ENCODE measurements around the gene XXYLT1.

XXYLT1 gene

DNA sequence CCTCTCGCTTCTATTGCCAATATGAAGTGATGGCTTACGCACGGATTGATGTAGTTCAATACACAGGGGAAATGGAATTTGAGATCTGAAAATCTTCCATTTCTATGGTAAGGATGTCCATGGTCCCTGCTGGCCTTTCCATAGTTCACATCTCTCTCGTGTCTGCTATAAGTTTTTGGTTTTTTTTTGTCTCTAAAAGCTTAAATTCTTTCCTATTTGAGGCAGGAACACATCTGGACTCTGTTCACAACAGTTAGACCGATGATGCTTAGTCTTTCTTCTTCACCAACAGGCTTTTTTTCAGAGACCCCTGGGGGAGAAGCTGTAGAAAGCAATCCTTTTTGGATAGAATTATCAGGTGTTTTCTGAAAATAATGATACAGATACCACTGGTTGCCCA, 108.1 kb downstream of the XXYLT1 start:
- H3K9ac ChIP-seq (ENCODE audit: low read depth, low read length): no peak overlapping the region
- H3K36me3 ChIP-seq (ENCODE audit: control insufficient read depth, insufficient read depth, low read length): no peaks in the 10 kb centered on the region
- no peaks in the 10 kb centered on the region for H3K4me1 ChIP-seq (ENCODE audit: control insufficient read depth, insufficient read depth, low read length)

DNA sequence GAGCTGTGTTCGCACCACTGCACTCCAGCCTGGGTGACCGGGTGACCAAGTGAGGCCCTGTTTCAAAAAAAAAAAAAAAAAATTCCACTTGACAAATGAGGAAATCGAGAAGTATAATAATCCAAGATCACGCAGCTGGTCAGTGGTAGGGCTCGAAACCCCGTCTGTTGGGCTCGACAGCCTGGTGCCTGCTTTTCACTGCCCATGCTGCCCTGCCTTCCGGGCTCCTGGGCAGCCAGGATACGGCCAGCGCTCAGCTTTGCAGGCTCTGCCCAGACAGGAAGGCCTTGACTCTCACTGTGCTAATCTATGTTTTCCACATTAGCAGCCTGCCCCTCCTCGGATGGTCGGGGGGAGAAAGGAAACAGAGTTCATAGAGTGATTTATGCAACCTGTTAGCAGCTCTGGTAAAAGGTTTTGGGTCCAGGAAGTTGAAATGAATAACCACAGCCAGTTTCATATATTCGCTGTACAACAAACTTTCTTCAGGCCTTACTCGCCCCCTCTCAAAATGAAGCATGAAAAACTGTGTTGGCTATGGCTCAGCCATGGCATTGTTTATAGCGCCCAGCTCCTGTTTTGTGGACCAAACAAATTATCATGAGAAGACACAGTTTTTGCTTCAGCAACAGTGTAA, 108.8 kb downstream of the XXYLT1 start:
- Histone ChIP-seq H3K36me3 (ENCODE audit: control insufficient read depth, insufficient read depth, low read length) (no peaks in the 10 kb centered on the region), H3K4me1 (ENCODE audit: control insufficient read depth, insufficient read depth, low read length) (no peaks in the 10 kb centered on the region), H3K27me3 (ENCODE audit: control insufficient read depth, insufficient read depth, low read length) (no peaks in the 10 kb centered on the region), H3K4me3 (ENCODE audit: low read depth, low read length) (no peak overlapping the region), H3K9me3 (ENCODE audit: control insufficient read depth, insufficient read depth, low read length) (no peaks in the 10 kb centered on the region), H3K9ac (ENCODE audit: low read depth, low read length) (no peak overlapping the region)

More for the DNA sequence above, 108.1 kb downstream of the XXYLT1 start:
- Histone ChIP-seq H3K9me3 (ENCODE audit: control insufficient read depth, insufficient read depth, low read length) (no peaks in the 10 kb centered on the region), H3K27me3 (ENCODE audit: control insufficient read depth, insufficient read depth, low read length) (no peaks in the 10 kb centered on the region), H3K4me3 (ENCODE audit: low read depth, low read length) (no peak overlapping the region)

DNA sequence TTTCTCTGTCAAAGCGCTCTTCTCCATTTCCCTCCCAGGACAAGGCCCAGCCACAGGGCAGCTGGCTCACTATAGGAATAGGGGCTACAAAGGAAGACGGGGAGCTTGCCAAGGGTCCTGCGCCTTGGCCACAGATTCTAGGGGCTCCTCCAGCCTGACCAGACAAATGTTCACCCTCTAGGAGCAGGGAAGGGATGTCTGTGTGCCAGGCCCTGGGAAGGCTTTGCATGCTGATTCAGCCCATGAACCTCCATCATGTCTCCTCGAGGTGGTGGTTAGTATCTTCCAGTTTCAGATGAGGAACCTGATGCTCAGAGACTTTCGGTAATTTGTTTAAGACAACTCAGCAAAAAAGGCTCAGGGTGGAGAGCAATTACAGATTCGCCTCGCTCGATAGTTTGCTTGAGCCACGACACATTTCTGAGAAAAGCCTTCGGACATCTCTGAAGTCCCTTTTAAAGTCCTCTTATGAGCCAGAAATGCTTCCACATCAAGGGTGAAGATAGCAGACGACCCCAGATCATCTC, 110.0 kb downstream of the XXYLT1 start:
- no peak overlapping the region for H3K4me3 ChIP-seq (ENCODE audit: low read depth, low read length)
- no peaks in the 10 kb centered on the region for H3K36me3 ChIP-seq (ENCODE audit: control insufficient read depth, insufficient read depth, low read length)
- H3K27me3 ChIP-seq (ENCODE audit: control insufficient read depth, insufficient read depth, low read length): no peaks in the 10 kb centered on the region
- no peak overlapping the region for H3K9ac ChIP-seq (ENCODE audit: low read depth, low read length)
- peaks cover 1% of the 10 kb centered on the region for H3K4me1 ChIP-seq (ENCODE audit: control insufficient read depth, insufficient read depth, low read length)
- H3K9me3 ChIP-seq (ENCODE audit: control insufficient read depth, insufficient read depth, low read length): no peaks in the 10 kb centered on the region

DNA sequence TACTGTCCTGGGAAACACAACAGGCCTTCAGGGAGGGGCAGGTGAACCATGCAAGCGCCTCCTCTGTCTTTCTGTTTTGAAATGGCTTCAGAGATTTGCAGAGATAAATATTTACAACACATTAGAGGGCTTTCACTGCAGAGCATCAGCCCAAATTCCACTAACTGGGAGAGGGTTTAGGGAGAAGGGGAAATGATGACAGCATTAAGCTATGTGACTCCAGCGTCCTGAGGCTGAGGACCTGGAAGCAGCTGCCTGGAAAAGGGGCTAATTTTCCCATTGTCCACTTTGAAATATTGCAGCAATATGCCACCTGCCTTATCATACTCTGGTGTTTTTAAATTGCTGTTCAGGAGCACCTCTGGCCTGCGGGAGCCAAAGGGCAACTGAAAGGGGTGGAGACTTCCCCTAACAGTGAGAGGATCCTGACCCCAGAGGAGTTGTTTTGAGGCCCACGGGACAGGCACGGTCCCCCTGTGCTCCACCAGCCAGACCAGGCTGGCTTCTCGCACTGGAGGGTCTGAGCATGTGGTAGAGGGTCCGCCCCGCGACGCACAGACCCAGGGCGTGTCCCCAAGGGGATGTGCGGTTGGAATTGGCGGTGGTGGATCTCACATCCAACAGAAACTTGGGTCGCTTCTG, 110.6 kb downstream of the XXYLT1 start:
- no peaks in the 10 kb centered on the region for H3K9me3 ChIP-seq (ENCODE audit: control insufficient read depth, insufficient read depth, low read length)
- H3K4me3 ChIP-seq (ENCODE audit: low read depth, low read length): no peak overlapping the region
- H3K27me3 ChIP-seq (ENCODE audit: control insufficient read depth, insufficient read depth, low read length): no peaks in the 10 kb centered on the region
- no peak overlapping the region for H3K9ac ChIP-seq (ENCODE audit: low read depth, low read length)
- peaks cover 6% of the 10 kb centered on the region for H3K4me1 ChIP-seq (ENCODE audit: control insufficient read depth, insufficient read depth, low read length)
- H3K36me3 ChIP-seq (ENCODE audit: control insufficient read depth, insufficient read depth, low read length): no peaks in the 10 kb centered on the region

DNA sequence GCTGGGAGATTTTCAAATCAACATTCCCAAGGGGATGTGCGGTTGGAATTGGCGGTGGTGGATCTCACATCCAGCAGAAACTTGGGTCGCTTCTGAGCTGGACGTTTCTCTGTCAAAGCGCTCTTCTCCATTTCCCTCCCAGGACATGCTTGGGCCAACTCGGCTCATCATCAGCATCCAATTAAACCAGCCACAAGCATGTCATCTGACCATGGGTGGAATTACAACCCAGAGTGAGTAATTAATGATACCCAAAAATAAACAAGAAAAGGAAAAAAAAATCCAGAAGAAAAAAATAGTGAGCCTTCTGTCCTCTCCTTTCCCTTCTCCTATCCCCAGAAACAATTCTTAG, 111.2 kb downstream of the XXYLT1 start:
- Histone ChIP-seq H3K36me3 (ENCODE audit: control insufficient read depth, insufficient read depth, low read length) (no peaks in the 10 kb centered on the region), H3K4me1 (ENCODE audit: control insufficient read depth, insufficient read depth, low read length) (peaks cover 8% of the 10 kb centered on the region), H3K9ac (ENCODE audit: low read depth, low read length) (no peak overlapping the region)

DNA sequence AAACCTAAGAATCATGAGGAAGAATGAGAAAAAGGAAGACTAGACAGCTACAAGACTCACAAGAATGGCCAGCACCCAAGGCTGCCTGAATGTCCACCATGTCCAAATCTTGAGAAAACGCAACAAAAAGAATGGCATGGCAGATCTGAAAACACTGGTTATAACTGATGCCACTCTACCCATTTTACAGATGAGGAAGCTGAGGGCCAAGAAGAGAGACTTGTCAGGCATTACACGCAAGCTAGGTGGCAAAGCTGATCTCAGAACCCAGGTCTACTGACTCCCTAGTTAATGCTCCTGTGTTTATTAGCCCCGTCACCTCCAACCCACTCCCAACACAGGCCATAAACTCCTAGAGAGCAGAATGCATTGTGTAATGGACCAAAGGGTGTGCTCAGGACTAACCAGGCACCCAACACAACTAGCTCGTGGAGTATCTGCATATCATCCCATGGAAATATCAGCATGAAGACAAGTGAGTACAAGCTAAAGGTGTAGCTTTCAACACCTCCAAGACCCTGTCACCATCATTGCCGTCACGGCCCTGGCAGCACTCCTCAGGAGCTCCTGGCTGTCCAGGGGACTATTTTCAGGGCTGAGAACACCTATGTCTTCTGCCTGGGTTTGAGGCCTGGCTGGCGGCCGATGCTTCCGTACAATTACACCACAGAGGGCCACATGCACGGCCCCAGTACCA, 111.7 kb downstream of the XXYLT1 start:
- H3K9ac ChIP-seq (ENCODE audit: low read depth, low read length): no peak overlapping the region
- no peaks in the 10 kb centered on the region for H3K9me3 ChIP-seq (ENCODE audit: control insufficient read depth, insufficient read depth, low read length)
- H3K4me1 ChIP-seq (ENCODE audit: control insufficient read depth, insufficient read depth, low read length): peaks cover 8% of the 10 kb centered on the region
- no peaks in the 10 kb centered on the region for H3K27me3 ChIP-seq (ENCODE audit: control insufficient read depth, insufficient read depth, low read length)
- no peaks in the 10 kb centered on the region for H3K36me3 ChIP-seq (ENCODE audit: control insufficient read depth, insufficient read depth, low read length)
- H3K4me3 ChIP-seq (ENCODE audit: low read depth, low read length): no peak overlapping the region

More for the DNA sequence above, 111.2 kb downstream of the XXYLT1 start:
- no peaks in the 10 kb centered on the region for H3K27me3 ChIP-seq (ENCODE audit: control insufficient read depth, insufficient read depth, low read length)
- H3K4me3 ChIP-seq (ENCODE audit: low read depth, low read length): no peak overlapping the region
- H3K9me3 ChIP-seq (ENCODE audit: control insufficient read depth, insufficient read depth, low read length): no peaks in the 10 kb centered on the region

DNA sequence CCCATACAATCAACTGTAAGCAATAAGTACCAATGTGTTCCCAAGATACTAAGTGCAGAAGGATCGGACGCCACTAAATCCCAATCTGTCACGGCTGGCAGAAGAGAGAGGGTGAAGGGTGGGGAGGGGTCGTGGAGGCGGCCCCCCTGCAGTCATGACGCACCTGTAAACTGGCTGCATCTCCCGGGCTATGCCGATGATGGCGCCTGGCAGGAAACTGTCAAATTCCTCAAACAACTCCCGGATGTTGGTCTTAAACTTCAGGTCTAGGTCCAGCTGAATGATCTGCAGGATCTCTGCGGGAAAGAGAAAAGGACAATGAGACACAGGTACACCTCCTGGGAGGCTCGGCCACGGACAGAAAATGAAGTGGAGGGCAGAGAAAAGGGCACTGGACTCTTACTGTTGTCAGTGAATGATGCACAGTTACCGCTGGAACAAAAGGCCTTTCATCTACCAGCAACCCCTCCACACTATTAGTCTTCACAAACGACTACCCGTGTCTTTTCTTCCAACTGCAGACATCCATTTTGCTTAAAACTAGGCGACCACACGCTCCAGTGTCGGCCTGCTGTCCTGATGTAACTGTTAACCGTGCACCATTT, 114.6 kb downstream of the XXYLT1 start:
- peaks cover 24% of the 10 kb centered on the region for H3K4me1 ChIP-seq (ENCODE audit: control insufficient read depth, insufficient read depth, low read length)
- H3K9ac ChIP-seq (ENCODE audit: low read depth, low read length): no peak overlapping the region
- H3K27me3 ChIP-seq (ENCODE audit: control insufficient read depth, insufficient read depth, low read length): no peaks in the 10 kb centered on the region
- no peaks in the 10 kb centered on the region for H3K36me3 ChIP-seq (ENCODE audit: control insufficient read depth, insufficient read depth, low read length)
- H3K4me3 ChIP-seq (ENCODE audit: low read depth, low read length): no peak overlapping the region
- H3K9me3 ChIP-seq (ENCODE audit: control insufficient read depth, insufficient read depth, low read length): no peaks in the 10 kb centered on the region

DNA sequence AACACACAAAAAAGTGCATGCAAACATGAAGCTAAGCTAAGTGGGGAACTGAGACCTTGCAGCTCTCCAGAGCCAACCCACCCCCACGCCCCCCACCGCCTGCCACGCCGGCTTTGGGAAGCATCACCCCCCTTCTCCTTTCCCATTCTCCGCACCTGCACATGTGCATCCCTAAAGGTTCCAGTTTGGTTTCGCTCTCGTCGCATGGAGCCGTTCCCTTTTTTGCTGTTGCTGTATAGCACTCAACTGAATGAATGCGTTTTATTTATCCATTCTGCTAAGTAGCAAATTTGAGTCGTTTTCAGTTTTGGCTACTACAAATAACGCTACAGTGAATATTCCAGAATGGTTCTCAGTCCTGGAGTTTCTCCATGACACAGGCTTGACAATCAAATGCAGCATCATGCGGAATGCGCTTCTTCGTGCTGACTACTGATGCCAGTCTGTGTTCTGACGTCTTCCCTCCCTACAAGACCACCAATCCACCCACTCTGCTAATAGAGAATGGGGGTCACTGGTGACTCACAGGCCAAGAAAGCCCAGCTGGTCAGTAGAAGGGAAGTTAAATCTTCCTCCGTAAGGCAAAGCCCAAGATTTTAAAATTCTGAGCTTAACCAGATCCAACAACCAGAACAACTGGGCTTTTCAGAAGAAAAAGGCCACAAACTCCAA, 115.3 kb downstream of the XXYLT1 start:
- H3K4me1 ChIP-seq (ENCODE audit: control insufficient read depth, insufficient read depth, low read length): peaks cover 26% of the 10 kb centered on the region
- H3K27me3 ChIP-seq (ENCODE audit: control insufficient read depth, insufficient read depth, low read length): no peaks in the 10 kb centered on the region
- no peak overlapping the region for H3K4me3 ChIP-seq (ENCODE audit: low read depth, low read length)
- H3K36me3 ChIP-seq (ENCODE audit: control insufficient read depth, insufficient read depth, low read length): no peaks in the 10 kb centered on the region
- no peak overlapping the region for H3K9ac ChIP-seq (ENCODE audit: low read depth, low read length)
- H3K9me3 ChIP-seq (ENCODE audit: control insufficient read depth, insufficient read depth, low read length): no peaks in the 10 kb centered on the region

DNA sequence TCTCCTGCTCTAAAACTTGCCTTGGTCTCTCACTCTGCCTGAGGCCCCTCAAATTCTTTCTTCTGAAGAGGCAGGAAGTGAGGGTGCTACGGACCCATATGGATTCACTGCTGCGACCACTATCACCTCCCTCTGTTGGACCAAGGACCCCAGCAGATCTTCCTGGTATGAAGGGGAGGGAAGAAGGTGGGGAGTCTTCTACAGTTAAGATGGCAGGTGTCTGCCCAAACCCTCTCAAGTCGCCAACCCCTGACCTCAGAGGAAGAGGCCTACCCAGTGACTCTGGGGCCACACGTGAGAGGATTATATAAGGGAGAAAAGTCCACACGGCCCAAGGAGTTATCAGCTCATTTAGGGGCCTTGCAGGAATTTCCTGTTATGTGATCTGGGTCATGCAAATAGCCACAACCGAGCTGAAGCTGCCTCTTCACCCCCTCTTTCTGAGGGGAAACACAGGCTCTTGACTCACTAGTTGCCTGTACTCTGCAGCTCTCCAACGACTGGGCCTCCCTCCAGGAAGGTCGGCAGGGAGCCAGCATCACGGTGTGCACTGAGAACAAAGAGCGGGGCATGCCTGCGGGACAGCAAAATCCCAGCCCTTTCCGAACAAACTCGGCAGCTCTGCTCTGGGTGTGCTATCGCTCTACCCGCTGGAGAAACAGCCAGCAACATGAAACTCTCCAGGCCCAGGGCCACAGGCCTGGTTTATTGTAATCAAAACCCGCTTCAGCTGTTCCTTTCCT, 116.0 kb downstream of the XXYLT1 start:
- Histone ChIP-seq H3K36me3 (ENCODE audit: control insufficient read depth, insufficient read depth, low read length) (no peaks in the 10 kb centered on the region), H3K4me1 (ENCODE audit: control insufficient read depth, insufficient read depth, low read length) (peaks cover 29% of the 10 kb centered on the region), H3K27me3 (ENCODE audit: control insufficient read depth, insufficient read depth, low read length) (no peaks in the 10 kb centered on the region), H3K4me3 (ENCODE audit: low read depth, low read length) (no peak overlapping the region), H3K9me3 (ENCODE audit: control insufficient read depth, insufficient read depth, low read length) (no peaks in the 10 kb centered on the region), H3K9ac (ENCODE audit: low read depth, low read length) (no peak overlapping the region)

DNA sequence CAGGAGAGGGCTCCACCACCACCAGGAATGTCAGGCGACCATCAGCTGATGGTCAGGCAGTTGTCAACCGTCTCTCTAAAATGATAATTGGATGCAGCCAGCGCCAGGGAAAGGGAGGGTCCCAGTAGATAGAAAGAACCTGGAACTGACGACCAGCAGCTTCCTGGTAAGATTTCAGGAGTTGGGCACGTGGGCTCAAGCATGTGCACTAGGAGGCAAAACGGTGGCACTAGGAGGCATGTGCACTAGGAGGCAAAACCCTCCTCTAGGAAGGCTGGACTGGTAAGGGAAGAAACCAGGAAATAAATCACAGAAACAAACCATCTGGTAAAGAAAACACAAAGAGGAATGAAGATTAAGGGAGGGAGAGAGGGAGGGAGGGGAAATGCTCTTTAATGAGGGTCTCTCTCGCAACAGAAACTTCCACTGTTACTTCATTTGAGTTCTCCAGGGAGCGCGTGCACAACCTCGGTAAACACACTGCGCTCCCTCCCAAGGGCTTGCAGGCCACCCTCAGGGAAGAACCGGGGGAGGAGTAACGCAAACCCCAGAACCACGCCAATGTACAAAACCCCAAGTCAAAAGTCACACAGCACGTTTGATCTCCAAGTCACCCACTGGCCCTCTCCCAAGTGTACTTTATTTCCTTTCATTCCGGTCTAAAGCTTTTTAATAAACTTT, 116.7 kb downstream of the XXYLT1 start:
- H3K4me1 ChIP-seq (ENCODE audit: control insufficient read depth, insufficient read depth, low read length): peaks cover 29% of the 10 kb centered on the region

More for the DNA sequence above, 116.7 kb downstream of the XXYLT1 start:
- H3K36me3 ChIP-seq (ENCODE audit: control insufficient read depth, insufficient read depth, low read length): no peaks in the 10 kb centered on the region
- H3K27me3 ChIP-seq (ENCODE audit: control insufficient read depth, insufficient read depth, low read length): no peaks in the 10 kb centered on the region
- no peak overlapping the region for H3K4me3 ChIP-seq (ENCODE audit: low read depth, low read length)
- no peak overlapping the region for H3K9ac ChIP-seq (ENCODE audit: low read depth, low read length)
- no peaks in the 10 kb centered on the region for H3K9me3 ChIP-seq (ENCODE audit: control insufficient read depth, insufficient read depth, low read length)

Measured in iPS-15b (cell line).